Panc1 (cell line): ENCODE data around the gene GPD1L. TPM values are rescaled to one million over a fixed set of nuclear protein-coding genes. Genes with fewer than 3 reads are reported as not detected.

Source experiments
- ATAC-seq: fragments of 200-7000 bp; cut with Tn5 transposase; 2 replicates; pipeline ENCODE4 v1.9.1; 2020; ENCODE audit warnings: mild to moderate bottlenecking, moderate library complexity
- BruUV-seq: library from RNA; stranded (reverse); fragments of 400-500 nt; replicated peaks from 2 replicates; lab custom pipeline; 2021; lab: Mats Ljungman, UMichigan
- CTCF ChIA-PET: fragments of 300-600 bp; sonication (Branson Sonifier 250); formaldehyde crosslinking; loops from one replicate; lab custom pipeline; 2022; ENCODE audit warnings: antibody characterized with exemption; lab: Charles Lee
- POLR2A ChIA-PET: fragments of 300-600 bp; sonication (Branson Sonifier 250); formaldehyde crosslinking; loops from one replicate; lab custom pipeline; 2022; ENCODE audit warnings: antibody characterized with exemption; lab: Charles Lee
- DNase-seq: peaks from one replicate; pipeline ENCODE4 v3.0.0-alpha.2; 2010; ENCODE audit warnings: low read depth, low spot score
- H3K27ac ChIP-seq: 2 replicates; pipeline ENCODE4 v1.5.1; 2011; ENCODE audit warnings: mild to moderate bottlenecking, low read length, inconsistent platforms
- H3K27me3 ChIP-seq: fragments of 200-500 bp; sonication (Bioruptor generic); 2 replicates; pipeline ENCODE4 v1.6.0; 2014; ENCODE audit warnings: low read length, inconsistent platforms; ENCODE audit not compliant: control insufficient read depth, insufficient read depth
- H3K36me3 ChIP-seq: fragments of 200-500 bp; sonication (Bioruptor generic); 2 replicates; pipeline ENCODE4 v1.5.1; 2014; ENCODE audit warnings: inconsistent platforms, mild to moderate bottlenecking, low read length, moderate library complexity; ENCODE audit not compliant: control insufficient read depth, insufficient read depth
- H3K4me1 ChIP-seq: 2 replicates; pipeline ENCODE4 v1.5.1; 2011; ENCODE audit warnings: inconsistent platforms, mild to moderate bottlenecking, low read length, moderate library complexity; ENCODE audit not compliant: control insufficient read depth, insufficient read depth
- H3K4me3 ChIP-seq, 2 experiments: 2 replicates each; pipeline ENCODE4 v1.5.1; 2011 to 2012; ENCODE audit warnings: low read depth in 2 of 2, low read length in 2 of 2, mild to moderate bottlenecking in 2 of 2, inconsistent platforms in 1 of 2, moderate library complexity in 1 of 2
- H3K9me3 ChIP-seq: fragments of 200-500 bp; sonication (Bioruptor generic); 2 replicates; pipeline ENCODE4 v1.5.1; 2014; ENCODE audit warnings: low read depth, mild to moderate bottlenecking, inconsistent platforms, low read length, moderate library complexity; ENCODE audit not compliant: control insufficient read depth, insufficient read depth
- CTCF ChIP-seq: fragments of 450-650 bp; IDR thresholded peaks from 2 replicates; pipeline ENCODE4 v1.5.1; 2017; ENCODE audit warnings: mild to moderate bottlenecking
- POLR2AphosphoS5 ChIP-seq: IDR thresholded peaks from 2 replicates; pipeline ENCODE4 v1.6.1; 2012; ENCODE audit warnings: mild to moderate bottlenecking, low read depth, low read length, moderate library complexity
- REST ChIP-seq, 2 experiments: IDR thresholded peaks; 2 replicates each; pipeline ENCODE4 v1.6.1; 2011 to 2012; ENCODE audit warnings: low read depth in 2 of 2, control low read depth in 1 of 2, low read length in 1 of 2, mild to moderate bottlenecking in 1 of 2, moderate library complexity in 1 of 2; ENCODE audit not compliant: insufficient read depth in 1 of 2
- SIN3A ChIP-seq: IDR thresholded peaks from 2 replicates; pipeline ENCODE4 v1.6.1; 2012; ENCODE audit warnings: low read depth, mild to moderate bottlenecking, low read length, moderate library complexity, borderline replicate concordance; ENCODE audit not compliant: insufficient read depth
- TCF7L2 ChIP-seq: IDR thresholded peaks from 2 replicates; pipeline ENCODE4 v1.6.1; 2011; ENCODE audit warnings: mild to moderate bottlenecking, low read depth, low read length, inconsistent platforms
- in situ Hi-C: cut with HindIII; loops from 2 replicates; pipeline ENCODE4 v1.10.0; 2016; ENCODE audit warnings: low sequenced_read_pairs, low pct_unique_long_range_greater_than_20kb
- intact Hi-C: fragments of 100-400 bp; cut with micrococcal nuclease; formaldehyde crosslinking; loops from one replicate; pipeline ENCODE4 v1.10.0; 2022; ENCODE audit not compliant: unreplicated experiment
- total RNA-seq: library from RNA; stranded (reverse); gene quantifications from one replicate; pipeline ENCODE4 v1.2.1, GENCODE V29; 2021; ENCODE audit not compliant: unreplicated experiment

GPD1L gene
- total RNA-seq, 1 experiment from 2014 or later: 10.5 TPM

DNA sequence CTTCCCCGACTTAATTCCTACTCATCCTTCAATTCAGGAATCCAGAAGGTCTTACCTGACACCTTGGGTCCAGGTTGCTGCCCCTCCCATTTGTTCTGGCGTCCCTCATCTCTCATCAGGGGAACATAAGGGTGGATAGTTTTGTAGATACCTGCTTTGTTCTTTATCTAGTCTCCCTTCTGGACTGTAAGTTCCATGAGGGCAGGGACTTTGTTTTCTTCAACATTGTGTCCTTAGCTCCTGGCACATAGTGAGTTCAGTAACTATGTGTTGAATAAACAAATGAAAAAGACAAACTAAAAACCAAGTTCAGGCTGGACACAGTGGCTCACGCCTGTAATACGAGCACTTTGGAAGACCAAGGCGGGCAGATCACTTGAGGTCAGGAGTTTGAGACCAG lies 13.2 kb upstream of the GPD1L start:
- ATAC-seq: no peak
- in situ Hi-C loops (no loop called here), intact Hi-C loops (no loop called here)
- no peak for TF ChIP-seq SIN3A
- TF ChIP-seq CTCF: no peak
- TF ChIP-seq POLR2AphosphoS5: no peak
- TF ChIP-seq REST (IDR thresholded peaks at IDR 0.05; ENCODE audit: insufficient read depth in 1 of 2, low read depth in 2 of 2, low read length in 1 of 2): no peak
- TF ChIP-seq TCF7L2: no peak
- ChIA-PET POLR2A (no interaction called here), CTCF (no interaction called here)
- H3K27ac ChIP-seq: no peak overlapping the region
- no peaks in the 10 kb centered on the region for H3K36me3 ChIP-seq
- BruUV-seq: no TSS peak
- H3K27me3 ChIP-seq: no peaks in the 10 kb centered on the region
- DNase-seq: no peak
- no peaks in the 10 kb centered on the region for H3K9me3 ChIP-seq
- no peaks in the 10 kb centered on the region for H3K4me1 ChIP-seq
- H3K4me3 ChIP-seq: no peak overlapping the region

DNA sequence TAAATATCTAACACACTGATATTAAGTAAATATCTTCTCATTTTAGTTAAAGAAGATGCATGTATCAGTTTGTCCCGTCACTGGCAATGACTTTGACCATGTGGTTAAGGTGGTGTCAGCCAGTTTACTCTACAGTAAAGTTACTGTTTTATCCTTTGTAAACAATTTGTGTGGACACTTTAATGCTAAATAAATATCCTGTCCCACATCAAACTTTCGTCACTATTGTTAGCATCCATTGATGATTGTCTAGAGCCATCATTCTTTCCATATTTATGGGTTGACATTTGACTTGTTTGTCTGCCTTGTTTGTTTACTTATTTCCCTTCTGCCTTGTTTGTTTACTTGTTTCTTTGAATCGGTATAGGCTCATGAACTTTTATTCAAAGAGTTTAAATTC lies 11.0 kb upstream of the GPD1L start:
- TF ChIP-seq SIN3A: no peak
- no peak for TF ChIP-seq TCF7L2
- no peak for TF ChIP-seq CTCF
- no peak for TF ChIP-seq REST (IDR thresholded peaks at IDR 0.05; ENCODE audit: insufficient read depth in 1 of 2, low read depth in 2 of 2, low read length in 1 of 2)
- no peak for TF ChIP-seq POLR2AphosphoS5
- Histone ChIP-seq H3K27me3 (no peaks in the 10 kb centered on the region), H3K27ac (no peak overlapping the region), H3K4me1 (no peaks in the 10 kb centered on the region), H3K4me3 (no peak overlapping the region), H3K36me3 (no peaks in the 10 kb centered on the region), H3K9me3 (no peaks in the 10 kb centered on the region)
- ATAC-seq (no peak), DNase-seq (no peak)
- in situ Hi-C loops: no loop called here
- POLR2A ChIA-PET: no interaction called here
- CTCF ChIA-PET: no interaction called here
- intact Hi-C loops: no loop called here
- BruUV-seq: no TSS peak
